Measurements from ENCODE around the gene SLC2A10.

The SLC2A10 gene

DNA sequence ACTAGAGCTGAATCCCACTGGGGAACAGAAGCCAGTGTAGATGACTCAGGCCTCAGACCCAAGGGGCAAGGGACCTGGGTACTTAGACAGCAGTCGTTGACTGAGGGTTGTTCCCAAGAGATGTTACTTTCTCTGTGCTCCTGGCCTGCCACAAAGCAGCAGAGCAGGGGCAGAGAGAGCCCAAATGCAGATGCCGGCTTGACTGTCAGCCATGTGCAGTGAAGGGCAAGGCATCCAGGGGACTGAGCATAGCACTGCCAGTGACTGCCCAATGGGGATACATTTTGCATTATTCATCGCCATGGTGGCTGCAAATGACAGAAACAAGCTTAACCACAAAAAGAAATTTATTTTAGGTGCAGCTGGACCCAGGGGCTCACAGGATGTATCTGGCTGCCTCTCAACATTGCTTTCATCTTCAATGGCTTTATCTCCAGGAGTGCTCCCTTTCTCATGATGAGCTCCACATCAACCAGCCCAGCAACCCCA is 12.6 kb upstream of the SLC2A10 start:
- no peak overlapping the region for H3K4me3 ChIP-seq (ENCODE audit: low read length)
- no peak for DNase-seq (ENCODE audit: low read depth)
- H3K9ac ChIP-seq (ENCODE audit: low read length): no peak overlapping the region
- H3K9me3 ChIP-seq (ENCODE audit: control insufficient read depth, low read length): no peaks in the 10 kb centered on the region
- H3K36me3 ChIP-seq (ENCODE audit: control insufficient read depth, insufficient read depth, low read length, severe bottlenecking): no peaks in the 10 kb centered on the region
- H3K4me1 ChIP-seq (ENCODE audit: control insufficient read depth, insufficient read depth, low read length): peaks cover 3% of the 10 kb centered on the region
- H3K27me3 ChIP-seq (replicated peaks; ENCODE audit: control insufficient read depth, insufficient read depth, low read length): no peaks in the 10 kb centered on the region

- Histone ChIP-seq H3K4me1 (ENCODE audit: control insufficient read depth, insufficient read depth, low read length) (peaks cover 7% of the 10 kb centered on the region), H3K9me3 (ENCODE audit: control insufficient read depth, low read length) (no peaks in the 10 kb centered on the region), H3K4me3 (ENCODE audit: low read length) (no peak overlapping the region), H3K9ac (ENCODE audit: low read length) (no peak overlapping the region), H3K27me3 (replicated peaks; ENCODE audit: control insufficient read depth, insufficient read depth, low read length) (no peaks in the 10 kb centered on the region), H3K36me3 (ENCODE audit: control insufficient read depth, insufficient read depth, low read length, severe bottlenecking) (no peaks in the 10 kb centered on the region)
- DNase-seq (ENCODE audit: low read depth): no peak
These were observed 10.7 kb upstream of the SLC2A10 start for GRCh38 chr20:46698788-46699187.

- no peaks in the 10 kb centered on the region for H3K9me3 ChIP-seq (ENCODE audit: control insufficient read depth, low read length)
- no peaks in the 10 kb centered on the region for H3K36me3 ChIP-seq (ENCODE audit: control insufficient read depth, insufficient read depth, low read length, severe bottlenecking)
- H3K4me1 ChIP-seq (ENCODE audit: control insufficient read depth, insufficient read depth, low read length): peaks cover 10% of the 10 kb centered on the region
- H3K4me3 ChIP-seq (ENCODE audit: low read length): no peak overlapping the region
- no peaks in the 10 kb centered on the region for H3K27me3 ChIP-seq (replicated peaks; ENCODE audit: control insufficient read depth, insufficient read depth, low read length)
- H3K9ac ChIP-seq (ENCODE audit: low read length): no peak overlapping the region
- DNase-seq (ENCODE audit: low read depth): peak; percentile 44
These were observed 9.6 kb upstream of the SLC2A10 start for GRCh38 chr20:46699651-46700359.

DNA sequence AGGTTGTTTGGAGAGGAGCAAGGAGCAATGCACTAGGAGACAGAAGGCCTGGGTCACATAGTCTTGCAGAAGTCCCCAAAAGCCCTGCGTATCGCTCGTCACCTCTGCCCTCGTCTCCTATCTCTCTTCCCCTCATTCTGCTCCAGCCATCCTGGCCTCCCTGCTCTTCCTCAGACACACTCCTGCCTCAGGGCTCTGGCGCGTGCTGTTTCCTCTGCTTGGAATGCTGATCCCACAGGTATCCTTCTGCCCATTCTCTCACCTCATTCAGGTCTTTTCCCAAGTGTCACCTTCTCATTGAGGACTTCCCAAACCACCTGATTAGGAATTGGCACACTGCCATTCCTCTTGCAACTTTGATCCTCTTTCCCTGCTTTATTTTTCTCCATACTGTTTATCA is 9.0 kb upstream of the SLC2A10 start:
- Histone ChIP-seq H3K9ac (ENCODE audit: low read length) (no peak overlapping the region), H3K4me3 (ENCODE audit: low read length) (no peak overlapping the region), H3K36me3 (ENCODE audit: control insufficient read depth, insufficient read depth, low read length, severe bottlenecking) (no peaks in the 10 kb centered on the region), H3K4me1 (ENCODE audit: control insufficient read depth, insufficient read depth, low read length) (peaks cover 15% of the 10 kb centered on the region), H3K27me3 (replicated peaks; ENCODE audit: control insufficient read depth, insufficient read depth, low read length) (no peaks in the 10 kb centered on the region), H3K9me3 (ENCODE audit: control insufficient read depth, low read length) (no peaks in the 10 kb centered on the region)
- DNase-seq (ENCODE audit: low read depth): no peak

GRCh38 chr20:46701057-46701456 is 8.4 kb upstream of the SLC2A10 start:
- H3K4me1 ChIP-seq (ENCODE audit: control insufficient read depth, insufficient read depth, low read length): peaks cover 20% of the 10 kb centered on the region
- no peak overlapping the region for H3K4me3 ChIP-seq (ENCODE audit: low read length)
- H3K27me3 ChIP-seq (replicated peaks; ENCODE audit: control insufficient read depth, insufficient read depth, low read length): no peaks in the 10 kb centered on the region
- no peak overlapping the region for H3K9ac ChIP-seq (ENCODE audit: low read length)
- no peaks in the 10 kb centered on the region for H3K36me3 ChIP-seq (ENCODE audit: control insufficient read depth, insufficient read depth, low read length, severe bottlenecking)
- DNase-seq (ENCODE audit: low read depth): no peak
- H3K9me3 ChIP-seq (ENCODE audit: control insufficient read depth, low read length): no peaks in the 10 kb centered on the region

GRCh38 chr20:46701556-46701955 is 7.9 kb upstream of the SLC2A10 start:
- Histone ChIP-seq H3K27me3 (replicated peaks; ENCODE audit: control insufficient read depth, insufficient read depth, low read length) (no peaks in the 10 kb centered on the region), H3K4me1 (ENCODE audit: control insufficient read depth, insufficient read depth, low read length) (peaks cover 23% of the 10 kb centered on the region), H3K36me3 (ENCODE audit: control insufficient read depth, insufficient read depth, low read length, severe bottlenecking) (no peaks in the 10 kb centered on the region), H3K9me3 (ENCODE audit: control insufficient read depth, low read length) (peaks cover 4% of the 10 kb centered on the region), H3K9ac (ENCODE audit: low read length) (no peak overlapping the region), H3K4me3 (ENCODE audit: low read length) (no peak overlapping the region)
- DNase-seq (ENCODE audit: low read depth): peak; percentile 61

- peaks cover 23% of the 10 kb centered on the region for H3K4me1 ChIP-seq (ENCODE audit: control insufficient read depth, insufficient read depth, low read length)
- H3K27me3 ChIP-seq (replicated peaks; ENCODE audit: control insufficient read depth, insufficient read depth, low read length): no peaks in the 10 kb centered on the region
- H3K4me3 ChIP-seq (ENCODE audit: low read length): no peak overlapping the region
- H3K36me3 ChIP-seq (ENCODE audit: control insufficient read depth, insufficient read depth, low read length, severe bottlenecking): no peaks in the 10 kb centered on the region
- H3K9ac ChIP-seq (ENCODE audit: low read length): no peak overlapping the region
- peaks cover 8% of the 10 kb centered on the region for H3K9me3 ChIP-seq (ENCODE audit: control insufficient read depth, low read length)
- DNase-seq (ENCODE audit: low read depth): no peak
These were observed 7.5 kb upstream of the SLC2A10 start for GRCh38 chr20:46701986-46702385.

DNA sequence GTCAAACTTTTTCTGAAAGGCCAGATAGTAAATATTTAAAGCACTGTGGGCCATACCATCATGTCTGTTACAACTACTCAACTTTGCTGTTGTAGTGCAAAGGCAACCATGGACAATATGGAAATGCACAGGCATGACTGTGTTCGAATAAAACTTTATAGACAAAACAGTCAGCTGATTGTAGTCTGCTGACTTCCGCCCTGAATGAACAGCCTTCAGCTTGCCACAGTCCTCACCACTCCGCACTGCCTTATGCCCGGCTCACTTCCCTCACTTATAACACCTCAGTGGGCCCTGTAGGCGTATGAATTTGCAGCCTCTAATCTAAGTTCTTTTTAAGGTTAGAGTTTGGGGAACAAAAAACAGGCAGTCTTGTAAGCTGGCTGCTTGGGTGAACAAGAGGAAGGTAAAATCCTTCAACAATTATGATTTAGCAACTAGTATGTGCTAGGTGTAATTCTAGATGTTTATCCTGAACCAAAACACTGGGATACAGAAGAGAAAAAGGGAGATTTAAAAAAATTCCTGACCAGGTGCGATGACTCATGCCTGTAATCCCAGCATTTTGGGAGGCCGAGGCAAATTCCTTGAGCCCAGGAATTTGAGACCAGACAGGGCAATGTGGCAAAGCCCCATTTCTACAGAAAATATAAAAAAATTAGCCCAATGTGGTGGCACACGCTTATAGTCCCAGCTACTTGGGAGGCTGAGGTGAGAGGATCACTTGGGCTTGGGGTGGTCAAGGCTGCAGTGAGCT is 6.8 kb upstream of the SLC2A10 start:
- peaks cover 9% of the 10 kb centered on the region for H3K9me3 ChIP-seq (ENCODE audit: control insufficient read depth, low read length)
- peaks cover 23% of the 10 kb centered on the region for H3K4me1 ChIP-seq (ENCODE audit: control insufficient read depth, insufficient read depth, low read length)
- DNase-seq (ENCODE audit: low read depth): no peak
- H3K27me3 ChIP-seq (replicated peaks; ENCODE audit: control insufficient read depth, insufficient read depth, low read length): no peaks in the 10 kb centered on the region
- no peaks in the 10 kb centered on the region for H3K36me3 ChIP-seq (ENCODE audit: control insufficient read depth, insufficient read depth, low read length, severe bottlenecking)
- H3K9ac ChIP-seq (ENCODE audit: low read length): no peak overlapping the region
- no peak overlapping the region for H3K4me3 ChIP-seq (ENCODE audit: low read length)

- no peak for DNase-seq (ENCODE audit: low read depth)
- H3K9ac ChIP-seq (ENCODE audit: low read length): no peak overlapping the region
- peaks cover 9% of the 10 kb centered on the region for H3K9me3 ChIP-seq (ENCODE audit: control insufficient read depth, low read length)
- no peak overlapping the region for H3K4me3 ChIP-seq (ENCODE audit: low read length)
- H3K27me3 ChIP-seq (replicated peaks; ENCODE audit: control insufficient read depth, insufficient read depth, low read length): no peaks in the 10 kb centered on the region
- H3K4me1 ChIP-seq (ENCODE audit: control insufficient read depth, insufficient read depth, low read length): peaks cover 23% of the 10 kb centered on the region
- H3K36me3 ChIP-seq (ENCODE audit: control insufficient read depth, insufficient read depth, low read length, severe bottlenecking): no peaks in the 10 kb centered on the region
These were observed 6.0 kb upstream of the SLC2A10 start for GRCh38 chr20:46703435-46703834.

DNA sequence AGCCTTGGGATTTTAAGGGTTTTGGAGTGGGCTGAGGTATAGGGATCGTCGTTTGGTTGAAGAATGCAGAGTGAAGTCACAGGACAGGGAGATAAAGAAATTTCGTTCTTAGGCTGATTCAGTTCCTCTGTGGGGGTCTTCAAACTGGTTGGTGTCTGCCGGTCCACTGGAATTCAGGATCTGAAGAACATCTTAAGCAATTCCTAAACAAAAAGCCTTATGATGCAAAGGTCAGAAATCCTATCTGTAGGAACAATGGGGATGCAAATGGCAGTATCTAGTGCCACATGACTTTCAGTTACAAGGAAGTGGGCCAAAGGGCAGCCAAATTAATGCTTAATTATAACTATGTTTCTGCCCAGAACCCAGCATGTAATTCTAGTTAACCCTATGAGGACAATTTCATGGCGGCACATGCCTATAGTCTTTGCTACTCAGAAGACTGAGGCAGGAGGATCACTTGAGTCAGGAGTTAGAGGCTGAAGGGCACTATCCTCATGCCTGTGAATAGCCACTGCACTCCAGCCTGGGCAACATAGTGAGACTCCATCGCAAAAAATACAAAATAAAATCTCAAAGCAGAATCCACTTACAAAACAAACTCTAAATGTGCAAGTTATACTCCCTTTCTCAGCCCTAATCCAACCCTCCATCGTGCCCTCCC is 4.6 kb upstream of the SLC2A10 start:
- Histone ChIP-seq H3K4me3 (ENCODE audit: low read length) (peak overlapping the region; percentile 60), H3K36me3 (ENCODE audit: control insufficient read depth, insufficient read depth, low read length, severe bottlenecking) (no peaks in the 10 kb centered on the region), H3K4me1 (ENCODE audit: control insufficient read depth, insufficient read depth, low read length) (peaks cover 28% of the 10 kb centered on the region), H3K9me3 (ENCODE audit: control insufficient read depth, low read length) (peaks cover 9% of the 10 kb centered on the region), H3K9ac (ENCODE audit: low read length) (peak overlapping the region; percentile 81), H3K27me3 (replicated peaks; ENCODE audit: control insufficient read depth, insufficient read depth, low read length) (no peaks in the 10 kb centered on the region)
- DNase-seq (ENCODE audit: low read depth): peak; percentile 54

- Histone ChIP-seq H3K36me3 (ENCODE audit: control insufficient read depth, insufficient read depth, low read length, severe bottlenecking) (no peaks in the 10 kb centered on the region), H3K9ac (ENCODE audit: low read length) (peak overlapping the region; percentile 81), H3K27me3 (replicated peaks; ENCODE audit: control insufficient read depth, insufficient read depth, low read length) (no peaks in the 10 kb centered on the region), H3K4me3 (ENCODE audit: low read length) (peak overlapping the region; percentile 60), H3K9me3 (ENCODE audit: control insufficient read depth, low read length) (peaks cover 9% of the 10 kb centered on the region), H3K4me1 (ENCODE audit: control insufficient read depth, insufficient read depth, low read length) (peaks cover 32% of the 10 kb centered on the region)
- peak; percentile 92 for DNase-seq (ENCODE audit: low read depth)
These were observed 4.1 kb upstream of the SLC2A10 start for GRCh38 chr20:46705378-46705729.

All from adipocyte (in vitro differentiated cells).